GM18868 (cell line): ENCODE data around the gene ASTN2.
A peak's percentile ranks its signal among the peaks of the same experiment; 100 is the strongest.

Source experiments
- ATAC-seq: cut with Tn5 transposase; IDR thresholded peaks from one replicate; pipeline ENCODE4 v1.9.1; 2021; ENCODE audit warnings: mild to moderate bottlenecking, moderate library complexity; ENCODE audit not compliant: unreplicated experiment

Gene ASTN2

GRCh38 chr9:116688806-116689485 is 725.9 kb downstream of the ASTN2 start:
- ATAC-seq, result no peak

- ATAC-seq, result peak; percentile 4
These were observed 727.1 kb downstream of the ASTN2 start for GRCh38 chr9:116687754-116688135.

- peak; percentile 98 for ATAC-seq
These were observed 727.6 kb downstream of the ASTN2 start, which contains the start of gene TRIM32 for GRCh38 chr9:116687074-116687753. Gene TRIM32, plus strand, starts transcription at chr9:116687305. Its CDS starts 10,438 bp downstream, at chr9:116697743.

- peak; percentile 45 for ATAC-seq
These were observed 728.2 kb downstream of the ASTN2 start for GRCh38 chr9:116686693-116687073.

GRCh38 chr9:116686135-116686534 is 728.7 kb downstream of the ASTN2 start:
- no peak for ATAC-seq

GRCh38 chr9:116685166-116685565 is 729.7 kb downstream of the ASTN2 start:
- no peak for ATAC-seq

- no peak for ATAC-seq
These were observed 731.3 kb downstream of the ASTN2 start for GRCh38 chr9:116683535-116683934.

GRCh38 chr9:116674210-116674980 is 740.5 kb downstream of the ASTN2 start:
- ATAC-seq, result no peak

- no peak for ATAC-seq
These were observed 741.5 kb downstream of the ASTN2 start for GRCh38 chr9:116673375-116673774.

GRCh38 chr9:116671605-116672004 is 743.3 kb downstream of the ASTN2 start:
- ATAC-seq, result no peak

- ATAC-seq, result no peak
These were observed 745.7 kb downstream of the ASTN2 start for GRCh38 chr9:116668970-116669695.

- no peak for ATAC-seq
These were observed 751.3 kb downstream of the ASTN2 start for GRCh38 chr9:116663581-116663980.

- no peak for ATAC-seq
These were observed 752.1 kb downstream of the ASTN2 start for GRCh38 chr9:116662646-116663310.

- peak; percentile 91 for ATAC-seq
These were observed 753.6 kb downstream of the ASTN2 start for GRCh38 chr9:116661037-116661954.

- no peak for ATAC-seq
These were observed 756.6 kb downstream of the ASTN2 start for GRCh38 chr9:116658265-116658664.

GRCh38 chr9:116656977-116657376 is 757.9 kb downstream of the ASTN2 start:
- no peak for ATAC-seq

GRCh38 chr9:116656501-116656971 is 758.3 kb downstream of the ASTN2 start:
- ATAC-seq, result no peak

- ATAC-seq, result no peak
These were observed 760.9 kb downstream of the ASTN2 start for GRCh38 chr9:116654059-116654355.

- ATAC-seq, result no peak
These were observed 761.4 kb downstream of the ASTN2 start for GRCh38 chr9:116653348-116654058.
